ENCODE data around the gene HUS1B. TPM values are rescaled to one million over a fixed set of nuclear protein-coding genes. Genes with fewer than 3 reads are reported as not detected.

HUS1B gene
- total RNA-seq, 1 donor from 2014 or later = 0.86 TPM

GRCh38 chr6:635233-635632, 21.7 kb downstream of the HUS1B start:
- intact Hi-C loops (cut with DNase I) = no loop called here
- no peak for DNase-seq (ENCODE audit: low spot score)

- no peak for DNase-seq (ENCODE audit: low spot score)
- intact Hi-C loops (cut with DNase I) = no loop called here
Measured at GRCh38 chr6:633611-634010, 23.3 kb downstream of the HUS1B start.

- intact Hi-C loops (cut with DNase I) = no loop called here
- no peak for DNase-seq (ENCODE audit: low spot score)
Measured at GRCh38 chr6:628766-629165, 28.1 kb downstream of the HUS1B start.

- DNase-seq (ENCODE audit: low spot score) = no peak
- intact Hi-C loops (cut with DNase I) = no loop called here
Measured at GRCh38 chr6:626236-626635, 30.7 kb downstream of the HUS1B start.

- intact Hi-C loops (cut with DNase I) = no loop called here
- DNase-seq (ENCODE audit: low spot score) = no peak
Measured at GRCh38 chr6:624979-625378, 31.9 kb downstream of the HUS1B start.

GRCh38 chr6:622462-622861, 34.4 kb downstream of the HUS1B start:
- intact Hi-C loops (cut with DNase I) = no loop called here
- DNase-seq (ENCODE audit: low spot score) = no peak

GRCh38 chr6:621931-622330, 35.0 kb downstream of the HUS1B start:
- intact Hi-C loops (cut with DNase I) = no loop called here
- no peak for DNase-seq (ENCODE audit: low spot score)

GRCh38 chr6:620950-621349, 36.0 kb downstream of the HUS1B start:
- no peak for DNase-seq (ENCODE audit: low spot score)
- intact Hi-C loops (cut with DNase I) = no loop called here

- intact Hi-C loops (cut with DNase I) = no loop called here
- DNase-seq (ENCODE audit: low spot score) = no peak
Measured at GRCh38 chr6:620166-620565, 36.7 kb downstream of the HUS1B start.

GRCh38 chr6:617456-618100, 39.3 kb downstream of the HUS1B start:
- intact Hi-C loops (cut with DNase I) = no loop called here
- no peak for DNase-seq (ENCODE audit: low spot score)

GRCh38 chr6:613981-614380, 42.9 kb downstream of the HUS1B start:
- DNase-seq (ENCODE audit: low spot score) = no peak
- intact Hi-C loops (cut with DNase I) = no loop called here

GRCh38 chr6:611928-612327, 45.0 kb downstream of the HUS1B start:
- intact Hi-C loops (cut with DNase I) = no loop called here
- no peak for DNase-seq (ENCODE audit: low spot score)

GRCh38 chr6:610882-611281, 46.0 kb downstream of the HUS1B start:
- DNase-seq (ENCODE audit: low spot score) = no peak
- intact Hi-C loops (cut with DNase I) = no loop called here

- no peak for DNase-seq (ENCODE audit: low spot score)
- intact Hi-C loops (cut with DNase I) = no loop called here
Measured at GRCh38 chr6:609905-610304, 47.0 kb downstream of the HUS1B start.

- intact Hi-C loops (cut with DNase I) = no loop called here
- no peak for DNase-seq (ENCODE audit: low spot score)
Measured at GRCh38 chr6:606829-607379, 50.0 kb downstream of the HUS1B start.

Other genes starting within 250 kb of the HUS1B start
- gene EXOC2, start 36.0 kb upstream of the HUS1B start, total RNA-seq = 16.2 TPM

Measured in cardiac septum (tissue), 1 donor.